GM23248 (cell line): ENCODE data around the gene SNTG2. TPM values are rescaled to one million over a fixed set of nuclear protein-coding genes. Genes with fewer than 3 reads are reported as not detected.
"Not testable (repeated sequence)": the region's sequence is repeated elsewhere in the genome, so short reads cannot be mapped to it uniquely, and the experiment has no call there.

ENCODE experiments used
- DNase-seq: peaks from one replicate; pipeline ENCODE4 v3.0.0-alpha.2; 2015
- H2AFZ ChIP-seq: fragments of 200-600 bp; sonication (generic); 2 replicates; pipeline ENCODE4 v1.6.1; 2016; ENCODE audit warnings: antibody characterized with exemption
- H3F3A ChIP-seq: fragments of 200-600 bp; sonication (generic); 2 replicates; pipeline ENCODE4 v1.6.1; 2016; ENCODE audit warnings: mild to moderate bottlenecking, antibody characterized with exemption, mixed run types; ENCODE audit not compliant: insufficient read depth
- H3K27ac ChIP-seq: fragments of 200-600 bp; sonication (generic); 2 replicates; pipeline ENCODE4 v1.5.1; 2016; ENCODE audit warnings: mild to moderate bottlenecking
- H3K27me3 ChIP-seq: fragments of 200-600 bp; sonication (generic); replicated peaks from 2 replicates; pipeline ENCODE4 v1.6.1; 2016; ENCODE audit warnings: mild to moderate bottlenecking; ENCODE audit not compliant: insufficient read depth
- H3K36me3 ChIP-seq: fragments of 200-600 bp; sonication (generic); 2 replicates; pipeline ENCODE4 v1.6.1; 2016; ENCODE audit warnings: low read depth, mild to moderate bottlenecking
- H3K4me1 ChIP-seq: fragments of 200-600 bp; sonication (generic); 2 replicates; pipeline ENCODE4 v1.6.1; 2016; ENCODE audit warnings: mild to moderate bottlenecking; ENCODE audit not compliant: insufficient read depth
- H3K4me2 ChIP-seq: fragments of 200-600 bp; sonication (generic); one replicate; pipeline ENCODE4 v1.6.1; 2016; ENCODE audit warnings: mild to moderate bottlenecking; ENCODE audit not compliant: unreplicated experiment
- H3K4me3 ChIP-seq: fragments of 200-600 bp; sonication (generic); 2 replicates; pipeline ENCODE4 v1.5.1; 2016; ENCODE audit warnings: mild to moderate bottlenecking
- H3K79me2 ChIP-seq: fragments of 200-600 bp; sonication (generic); 2 replicates; pipeline ENCODE4 v1.6.1; 2016; ENCODE audit warnings: mild to moderate bottlenecking; ENCODE audit not compliant: insufficient read depth
- H3K9ac ChIP-seq: fragments of 200-600 bp; sonication (generic); 2 replicates; pipeline ENCODE4 v1.6.1; 2016; ENCODE audit warnings: mild to moderate bottlenecking
- H3K9me2 ChIP-seq: fragments of 200-600 bp; sonication (generic); 2 replicates; pipeline ENCODE4 v1.6.1; 2016; ENCODE audit warnings: mixed run types, mild to moderate bottlenecking, moderate library complexity; ENCODE audit not compliant: insufficient read depth
- H3K9me3 ChIP-seq: fragments of 200-600 bp; sonication (generic); one replicate; pipeline ENCODE4 v1.6.1; 2017; ENCODE audit warnings: low read depth
- H4K20me1 ChIP-seq: fragments of 200-600 bp; sonication (generic); 2 replicates; pipeline ENCODE4 v1.6.0; 2016; ENCODE audit not compliant: insufficient read depth
- EZH2 ChIP-seq: fragments of 200-600 bp; sonication (generic); IDR thresholded peaks from 2 replicates; pipeline ENCODE4 v1.6.1; 2018; ENCODE audit warnings: antibody characterized with exemption, mild to moderate bottlenecking; ENCODE audit not compliant: insufficient read depth, poor library complexity, severe bottlenecking
- EZH2phosphoT487 ChIP-seq: fragments of 200-600 bp; sonication (generic); IDR thresholded peaks from 2 replicates; pipeline ENCODE4 v1.6.1; 2018; ENCODE audit warnings: antibody characterized with exemption, moderate library complexity, mild to moderate bottlenecking, low read depth; ENCODE audit not compliant: insufficient read depth
- WGBS, 2 experiments: methylation state at CpG; one replicate each; pipeline ENCODE4 v1.1.6; 2015 to 2017; ENCODE audit warnings: low lambda C conversion rate in 2 of 2, low coverage in 1 of 2; ENCODE audit errors: missing lambda C conversion rate in 2 of 2; 5-methylcytosine and 5-hydroxymethylcytosine counted together
- in situ Hi-C: fragments of 300-500 bp; cut with MboI; formaldehyde crosslinking; loops from 2 replicates; pipeline ENCODE4 v1.15.0; 2020
- polyA plus RNA-seq: library from polyadenylated mRNA; unstranded; fragments of >200 nt; fragmentation: Nextera tagmentation; extraction: Ambion mirVana; gene quantifications from 2 replicates; pipeline ENCODE4 v1.2.1, GENCODE V29; 2016
- total RNA-seq: library from RNA; depleted of rRNA; stranded (reverse); fragments of >200 nt; shearing (Covaris generic); gene quantifications from 2 replicates; pipeline ENCODE4 v1.2.3, GENCODE V29; 2014

SNTG2 gene
- total and polyA plus RNA-seq, 2 experiments from 2014 or later = not detected

- Histone ChIP-seq H4K20me1 (no peaks in the 10 kb centered on the region), H3F3A (no peaks in the 10 kb centered on the region), H2AFZ (no peak overlapping the region), H3K9me2 (no peaks in the 10 kb centered on the region), H3K9me3 (no peaks in the 10 kb centered on the region), H3K79me2 (no peaks in the 10 kb centered on the region), H3K9ac (no peak overlapping the region), H3K4me2 (no peak overlapping the region), H3K27ac (no peak overlapping the region), H3K27me3 (no peaks in the 10 kb centered on the region), H3K4me3 (no peak overlapping the region), H3K4me1 (no peaks in the 10 kb centered on the region), H3K36me3 (no peaks in the 10 kb centered on the region)
- 22 to 23% methylated on average over 16 of the region's 16 CpGs for whole genome bisulfite sequencing, 2 experiments
- in situ Hi-C loops = no loop called here
- TF ChIP-seq EZH2phosphoT487 (no peak), EZH2 (no peak)
- no peak for DNase-seq
Measured at GRCh38 chr2:1407950-1408675, 457.5 kb downstream of the SNTG2 start.

- no peaks in the 10 kb centered on the region for H3K9me3 ChIP-seq
- peaks cover 6% of the 10 kb centered on the region; the same call in 1 of the 2 replicates for H3F3A ChIP-seq
- H3K79me2 ChIP-seq = no peaks in the 10 kb centered on the region
- no peak within 1 kb of the TSS for H2AFZ ChIP-seq
- no peak for DNase-seq
- no peak within 1 kb of the TSS for H3K9ac ChIP-seq
- TF ChIP-seq EZH2 (no peak), EZH2phosphoT487 (no peak)
- no peaks in the 10 kb centered on the region for H3K36me3 ChIP-seq
- WGBS, 2 experiments = 37 to 44% methylated on average over 15 of the region's 15 CpGs
- H3K4me2 ChIP-seq = no peak within 1 kb of the TSS
- in situ Hi-C loops = no loop called here
- no peaks in the 10 kb centered on the region for H3K4me1 ChIP-seq
- H4K20me1 ChIP-seq = no peaks in the 10 kb centered on the region
- H3K27me3 ChIP-seq = no peaks in the 10 kb centered on the region
- no peak within 1 kb of the TSS for H3K27ac ChIP-seq
- no peak within 1 kb of the TSS for H3K4me3 ChIP-seq
- no peaks in the 10 kb centered on the region for H3K9me2 ChIP-seq
Measured at GRCh38 chr2:1413156-1413710, 462.6 kb downstream of the SNTG2 start, which contains the start of gene TPO. Gene TPO (plus strand): TSS chr2:1413463. CDS start chr2:1414409, 946 bp downstream.

- no peaks in the 10 kb centered on the region for H4K20me1 ChIP-seq
- no peak overlapping the region for H3K4me3 ChIP-seq
- no peaks in the 10 kb centered on the region for H3K9me2 ChIP-seq
- DNase-seq = no peak
- in situ Hi-C loops = no loop called here
- TF ChIP-seq EZH2 (no peak), EZH2phosphoT487 (no peak)
- no peak overlapping the region for H3K4me2 ChIP-seq
- WGBS, 2 experiments = 47 to 58% methylated on average over 13 of the region's 13 CpGs
- H3K4me1 ChIP-seq = no peaks in the 10 kb centered on the region
- peaks cover 6% of the 10 kb centered on the region; the same call in 1 of the 2 replicates for H3F3A ChIP-seq
- no peaks in the 10 kb centered on the region for H3K36me3 ChIP-seq
- H3K9me3 ChIP-seq = no peaks in the 10 kb centered on the region
- no peaks in the 10 kb centered on the region for H3K79me2 ChIP-seq
- H3K27ac ChIP-seq = no peak overlapping the region
- H3K9ac ChIP-seq = no peak overlapping the region
- no peak overlapping the region for H2AFZ ChIP-seq
- H3K27me3 ChIP-seq = no peaks in the 10 kb centered on the region
Measured at GRCh38 chr2:1414121-1414520, 463.5 kb downstream of the SNTG2 start.

GRCh38 chr2:1414901-1415300 is 464.3 kb downstream of the SNTG2 start:
- H4K20me1 ChIP-seq, H3K9ac ChIP-seq, H3K79me2 ChIP-seq, H3K27ac ChIP-seq, H2AFZ ChIP-seq, DNase-seq, H3F3A ChIP-seq, H3K4me1 ChIP-seq, H3K9me3 ChIP-seq, H3K4me2 ChIP-seq, in situ Hi-C loops, H3K9me2 ChIP-seq, H3K27me3 ChIP-seq, H3K36me3 ChIP-seq, H3K4me3 ChIP-seq: not testable (repeated sequence)
- WGBS, 2 experiments = 37 to 42% methylated on average over 6 to 11 of the region's 11 CpGs
